ENCODE results near the gene R3HCC1L.

DNA sequence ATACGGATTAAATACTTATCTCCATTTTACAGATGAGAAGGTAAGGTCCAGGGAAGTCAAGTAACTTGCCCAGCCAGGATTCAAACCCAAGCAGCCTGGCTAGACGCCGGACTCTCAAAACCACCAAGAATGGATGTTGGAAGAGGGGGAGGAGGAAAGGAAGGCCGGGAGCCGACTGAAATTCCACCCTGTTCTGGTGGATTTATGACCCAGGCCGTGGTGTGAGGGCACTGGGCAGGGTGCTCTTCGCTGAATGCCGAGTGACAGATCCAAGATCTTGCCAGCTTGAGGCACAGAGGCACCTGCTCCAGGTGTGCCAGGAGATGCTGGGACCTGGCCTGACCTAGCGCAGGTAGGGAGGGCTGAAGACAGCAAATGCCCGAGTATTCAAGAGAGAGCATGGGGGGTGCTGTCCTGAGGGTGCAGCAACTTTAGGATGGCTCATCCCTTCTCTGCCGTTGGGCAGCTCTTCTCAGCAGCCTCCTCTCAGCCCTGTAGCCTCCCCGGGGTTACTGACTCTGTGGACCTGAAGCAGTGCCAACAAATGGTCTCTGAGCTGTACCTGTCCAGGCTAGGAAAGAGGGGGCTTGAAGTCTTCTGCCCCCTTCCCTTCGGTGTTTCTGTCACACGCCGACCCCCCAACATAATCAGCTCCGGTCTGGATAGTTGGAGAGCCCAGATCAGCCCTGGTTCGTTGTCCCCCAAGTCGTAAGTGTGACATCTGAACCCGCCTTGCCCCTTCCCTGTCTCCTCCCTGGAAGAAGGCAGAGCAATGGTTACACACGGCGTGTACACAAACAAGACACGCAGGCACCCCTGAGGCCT is 132.8 kb downstream of the R3HCC1L start:
- no peak for TF ChIP-seq ESRRA (IDR thresholded peaks at IDR 0.05; ENCODE audit: borderline replicate concordance, low read length)
- TF ChIP-seq, protein P1, sequence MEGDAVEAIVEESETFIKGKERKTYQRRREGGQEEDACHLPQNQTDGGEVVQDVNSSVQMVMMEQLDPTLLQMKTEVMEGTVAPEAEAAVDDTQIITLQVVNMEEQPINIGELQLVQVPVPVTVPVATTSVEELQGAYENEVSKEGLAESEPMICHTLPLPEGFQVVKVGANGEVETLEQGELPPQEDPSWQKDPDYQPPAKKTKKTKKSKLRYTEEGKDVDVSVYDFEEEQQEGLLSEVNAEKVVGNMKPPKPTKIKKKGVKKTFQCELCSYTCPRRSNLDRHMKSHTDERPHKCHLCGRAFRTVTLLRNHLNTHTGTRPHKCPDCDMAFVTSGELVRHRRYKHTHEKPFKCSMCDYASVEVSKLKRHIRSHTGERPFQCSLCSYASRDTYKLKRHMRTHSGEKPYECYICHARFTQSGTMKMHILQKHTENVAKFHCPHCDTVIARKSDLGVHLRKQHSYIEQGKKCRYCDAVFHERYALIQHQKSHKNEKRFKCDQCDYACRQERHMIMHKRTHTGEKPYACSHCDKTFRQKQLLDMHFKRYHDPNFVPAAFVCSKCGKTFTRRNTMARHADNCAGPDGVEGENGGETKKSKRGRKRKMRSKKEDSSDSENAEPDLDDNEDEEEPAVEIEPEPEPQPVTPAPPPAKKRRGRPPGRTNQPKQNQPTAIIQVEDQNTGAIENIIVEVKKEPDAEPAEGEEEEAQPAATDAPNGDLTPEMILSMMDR (IDR thresholded peaks at IDR 0.05), result no peak
